ENCODE results near the gene AQP12A. TPM values are rescaled to one million over a fixed set of nuclear protein-coding genes. Genes with fewer than 3 reads are reported as not detected.

The AQP12A gene
- total and polyA plus RNA-seq, 2 donors (not counting 1 experiment from before 2014, with no cell fraction given) = not detected

DNA sequence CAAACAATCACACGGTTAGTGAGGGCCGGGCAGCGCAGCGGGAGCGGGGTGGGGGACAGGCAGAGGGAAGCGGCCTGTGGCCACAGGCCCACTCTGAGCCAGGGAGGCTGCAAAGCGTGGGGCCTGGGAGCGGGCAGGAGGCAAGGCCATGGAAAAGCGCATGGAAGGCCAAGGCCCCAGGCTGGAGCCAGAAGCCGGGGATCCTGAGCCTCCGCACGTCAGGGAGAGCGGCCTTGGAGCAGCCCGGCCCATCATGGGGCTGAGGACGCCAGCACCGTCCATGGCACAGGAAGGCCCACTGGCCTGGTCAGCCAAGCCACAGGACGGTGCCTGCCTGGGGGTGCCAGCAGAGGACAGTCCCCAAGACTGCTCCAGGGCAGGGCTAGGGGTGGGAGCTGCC is 43.1 kb downstream of the AQP12A start:
- no peak overlapping the region for H3K4me2 ChIP-seq (ENCODE audit: extremely low read depth, insufficient read depth, low read length)
- no peaks in the 10 kb centered on the region for H3K4me1 ChIP-seq (ENCODE audit: control insufficient read depth, extremely low read depth, insufficient read depth, low read length)
- no peak overlapping the region for H3K4me3 ChIP-seq (replicated peaks in 1 of 4; ENCODE audit: control extremely low read depth in 1 of 4, insufficient read depth in 1 of 4, low read depth in 3 of 4, low read length in 4 of 4)
- TF ChIP-seq, protein P1, sequence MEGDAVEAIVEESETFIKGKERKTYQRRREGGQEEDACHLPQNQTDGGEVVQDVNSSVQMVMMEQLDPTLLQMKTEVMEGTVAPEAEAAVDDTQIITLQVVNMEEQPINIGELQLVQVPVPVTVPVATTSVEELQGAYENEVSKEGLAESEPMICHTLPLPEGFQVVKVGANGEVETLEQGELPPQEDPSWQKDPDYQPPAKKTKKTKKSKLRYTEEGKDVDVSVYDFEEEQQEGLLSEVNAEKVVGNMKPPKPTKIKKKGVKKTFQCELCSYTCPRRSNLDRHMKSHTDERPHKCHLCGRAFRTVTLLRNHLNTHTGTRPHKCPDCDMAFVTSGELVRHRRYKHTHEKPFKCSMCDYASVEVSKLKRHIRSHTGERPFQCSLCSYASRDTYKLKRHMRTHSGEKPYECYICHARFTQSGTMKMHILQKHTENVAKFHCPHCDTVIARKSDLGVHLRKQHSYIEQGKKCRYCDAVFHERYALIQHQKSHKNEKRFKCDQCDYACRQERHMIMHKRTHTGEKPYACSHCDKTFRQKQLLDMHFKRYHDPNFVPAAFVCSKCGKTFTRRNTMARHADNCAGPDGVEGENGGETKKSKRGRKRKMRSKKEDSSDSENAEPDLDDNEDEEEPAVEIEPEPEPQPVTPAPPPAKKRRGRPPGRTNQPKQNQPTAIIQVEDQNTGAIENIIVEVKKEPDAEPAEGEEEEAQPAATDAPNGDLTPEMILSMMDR (conservative IDR thresholded peaks at IDR 0.05 in 1 of 2, IDR thresholded peaks at IDR 0.05 in 1 of 2; ENCODE audit: low read depth in 1 of 2, low read length in 2 of 2) = no peak
- no peak for TF ChIP-seq EZH2 (IDR thresholded peaks at IDR 0.05; ENCODE audit: low read length, missing control alignments)
- no peaks in the 10 kb centered on the region for H4K20me1 ChIP-seq (ENCODE audit: control insufficient read depth, extremely low read depth, insufficient read depth, low read length)
- H3K27me3 ChIP-seq (ENCODE audit: control insufficient read depth, insufficient read depth, low read length) = no peaks in the 10 kb centered on the region
- no peak overlapping the region for H2AFZ ChIP-seq (ENCODE audit: low read length)
- H3K9ac ChIP-seq (ENCODE audit: insufficient read depth, low read length) = no peak overlapping the region
- no peaks in the 10 kb centered on the region for H3K9me3 ChIP-seq (ENCODE audit: control insufficient read depth, insufficient read depth, low read depth, low read length)
- no peak for DNase-seq (ENCODE audit: low read depth in 2 of 2)
- no peaks in the 10 kb centered on the region for H3K36me3 ChIP-seq (ENCODE audit: control insufficient read depth, insufficient read depth, low read length)
- H3K79me2 ChIP-seq (ENCODE audit: control insufficient read depth, insufficient read depth, low read length) = no peaks in the 10 kb centered on the region
- no peak overlapping the region for H3K27ac ChIP-seq (ENCODE audit: insufficient read depth, low read length)

DNA sequence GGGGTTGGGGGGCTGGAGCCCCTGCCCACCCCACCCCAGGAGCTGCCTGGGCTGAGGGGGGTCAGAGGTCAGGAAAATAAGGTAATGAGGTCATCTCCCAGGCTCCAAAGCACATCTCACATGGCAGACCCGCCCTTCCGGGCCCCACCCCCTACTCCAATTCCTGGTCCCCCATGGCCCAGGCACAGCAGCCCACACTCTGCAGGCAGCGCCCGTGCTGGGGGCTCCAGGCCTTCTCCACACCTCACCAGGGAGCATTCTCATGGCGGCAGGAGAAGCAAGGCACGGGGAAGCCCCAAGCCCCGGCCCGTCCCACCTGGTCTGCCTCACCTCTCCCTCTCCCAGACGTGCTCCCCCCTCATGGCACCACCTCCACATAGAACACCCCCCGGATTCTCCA is 43.8 kb downstream of the AQP12A start:
- Histone ChIP-seq H2AFZ (ENCODE audit: low read length) (no peak overlapping the region), H3K27ac (ENCODE audit: insufficient read depth, low read length) (no peak overlapping the region), H4K20me1 (ENCODE audit: control insufficient read depth, extremely low read depth, insufficient read depth, low read length) (no peaks in the 10 kb centered on the region), H3K4me1 (ENCODE audit: control insufficient read depth, extremely low read depth, insufficient read depth, low read length) (no peaks in the 10 kb centered on the region), H3K79me2 (ENCODE audit: control insufficient read depth, insufficient read depth, low read length) (no peaks in the 10 kb centered on the region), H3K27me3 (ENCODE audit: control insufficient read depth, insufficient read depth, low read length) (no peaks in the 10 kb centered on the region), H3K36me3 (ENCODE audit: control insufficient read depth, insufficient read depth, low read length) (no peaks in the 10 kb centered on the region), H3K9me3 (ENCODE audit: control insufficient read depth, insufficient read depth, low read depth, low read length) (no peaks in the 10 kb centered on the region), H3K9ac (ENCODE audit: insufficient read depth, low read length) (no peak overlapping the region), H3K4me3 (replicated peaks in 1 of 4; ENCODE audit: control extremely low read depth in 1 of 4, insufficient read depth in 1 of 4, low read depth in 3 of 4, low read length in 4 of 4) (no peak overlapping the region), H3K4me2 (ENCODE audit: extremely low read depth, insufficient read depth, low read length) (no peak overlapping the region)
- DNase-seq (ENCODE audit: low read depth in 2 of 2) = no peak
- no peak for TF ChIP-seq EZH2 (IDR thresholded peaks at IDR 0.05; ENCODE audit: low read length, missing control alignments)
- TF ChIP-seq, protein P1 (conservative IDR thresholded peaks at IDR 0.05 in 1 of 2, IDR thresholded peaks at IDR 0.05 in 1 of 2; ENCODE audit: low read depth in 1 of 2, low read length in 2 of 2) = no peak

DNA sequence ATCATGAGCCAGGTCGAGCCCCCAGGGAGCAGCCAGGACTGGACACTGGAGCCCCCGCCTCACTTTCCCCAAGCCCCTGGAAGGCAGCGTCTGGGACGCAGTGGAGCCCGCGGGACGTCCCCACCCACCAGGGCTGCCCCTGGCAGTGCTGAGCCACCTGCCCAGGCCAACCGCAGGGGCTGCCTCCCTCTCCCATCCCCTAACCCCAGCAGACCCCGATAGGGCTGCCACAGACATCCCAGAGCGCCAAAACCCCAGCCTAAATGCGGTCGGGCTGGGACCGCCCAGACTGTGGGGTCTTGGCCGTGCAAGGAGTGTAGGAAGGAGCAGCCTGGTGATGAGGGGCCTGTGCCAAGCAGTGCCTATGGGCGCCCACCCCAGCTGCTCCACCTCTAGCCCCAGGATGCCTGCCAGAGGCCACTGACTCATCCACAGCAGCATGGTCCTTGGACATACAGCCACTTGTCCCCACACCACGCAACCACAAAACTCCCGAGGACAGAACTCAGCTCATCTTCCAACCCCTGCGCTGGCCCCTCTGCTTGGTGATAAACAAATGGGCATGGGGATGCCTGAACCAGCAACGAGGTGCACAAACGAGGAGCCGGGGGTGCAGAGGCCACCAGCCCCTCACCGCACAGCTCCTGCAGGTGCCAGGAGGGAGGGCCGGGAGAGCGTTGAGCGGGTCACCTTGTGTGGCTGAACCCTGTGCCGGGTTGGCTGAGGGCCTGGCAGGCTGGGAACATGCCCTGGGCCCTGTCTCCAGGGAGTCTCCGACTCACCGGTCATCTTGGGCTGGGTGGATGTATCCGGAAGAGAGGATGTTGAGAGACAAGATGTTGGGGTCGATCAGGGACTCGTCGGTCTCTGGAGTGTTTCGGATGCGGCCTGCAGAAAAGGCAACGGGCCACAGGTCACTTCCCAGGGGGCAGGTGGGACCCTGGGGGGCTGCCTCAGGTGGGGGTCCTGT is 44.9 kb downstream of the AQP12A start:
- no peak overlapping the region for H2AFZ ChIP-seq (ENCODE audit: low read length)
- TF ChIP-seq, protein P1 (conservative IDR thresholded peaks at IDR 0.05 in 1 of 2, IDR thresholded peaks at IDR 0.05 in 1 of 2; ENCODE audit: low read depth in 1 of 2, low read length in 2 of 2) = no peak
- no peak for TF ChIP-seq EZH2 (IDR thresholded peaks at IDR 0.05; ENCODE audit: low read length, missing control alignments)
- H3K27me3 ChIP-seq (ENCODE audit: control insufficient read depth, insufficient read depth, low read length) = no peaks in the 10 kb centered on the region
- no peaks in the 10 kb centered on the region for H4K20me1 ChIP-seq (ENCODE audit: control insufficient read depth, extremely low read depth, insufficient read depth, low read length)
- H3K4me1 ChIP-seq (ENCODE audit: control insufficient read depth, extremely low read depth, insufficient read depth, low read length) = no peaks in the 10 kb centered on the region
- H3K79me2 ChIP-seq (ENCODE audit: control insufficient read depth, insufficient read depth, low read length) = no peaks in the 10 kb centered on the region
- H3K36me3 ChIP-seq (ENCODE audit: control insufficient read depth, insufficient read depth, low read length) = no peaks in the 10 kb centered on the region
- H3K27ac ChIP-seq (ENCODE audit: insufficient read depth, low read length) = no peak overlapping the region
- no peak overlapping the region for H3K9ac ChIP-seq (ENCODE audit: insufficient read depth, low read length)
- H3K4me3 ChIP-seq (replicated peaks in 1 of 4; ENCODE audit: control extremely low read depth in 1 of 4, insufficient read depth in 1 of 4, low read depth in 3 of 4, low read length in 4 of 4) = no peak overlapping the region
- H3K9me3 ChIP-seq (ENCODE audit: control insufficient read depth, insufficient read depth, low read depth, low read length) = no peaks in the 10 kb centered on the region
- DNase-seq (ENCODE audit: low read depth in 2 of 2) = no peak
- H3K4me2 ChIP-seq (ENCODE audit: extremely low read depth, insufficient read depth, low read length) = no peak overlapping the region
